Sigmoid colon (tissue), 4 donors: ENCODE measurements around the gene CEACAM16.

ENCODE experiments used
- CTCF ChIP-seq, 4 experiments: fragments of 450-650 bp in 3 of 4; fragments of 200-600 bp in 1 of 4; IDR thresholded peaks; one replicate each; pipeline ENCODE4 v1.5.1; 2016 to 2019; ENCODE audit warnings: antibody characterized with exemption in 4 of 4, mild to moderate bottlenecking in 3 of 4, moderate library complexity in 2 of 4
- EP300 ChIP-seq, 4 donors: sonication (generic); formaldehyde crosslinking; IDR thresholded peaks; one replicate each; pipeline ENCODE4 v1.6.1; 2017; ENCODE audit warnings: antibody characterized with exemption in 4 of 4
- POLR2A ChIP-seq, 2 donors: fragments of 450-650 bp; IDR thresholded peaks; one replicate each; pipeline ENCODE4 v1.6.1; 2016; ENCODE audit warnings: antibody characterized with exemption in 2 of 2, mild to moderate bottlenecking in 2 of 2, moderate library complexity in 2 of 2

- TF ChIP-seq EP300 (IDR thresholded peaks at IDR 0.05) (no peak), CTCF (IDR thresholded peaks at IDR 0.05) (no peak), POLR2A (IDR thresholded peaks at IDR 0.05) (no peak)
Measured at GRCh38 chr19:44734357-44734756, 35.4 kb downstream of the CEACAM16 start.
